ENCODE data around the gene TEX14. TPM values are rescaled to one million over a fixed set of nuclear protein-coding genes. Genes with fewer than 3 reads are reported as not detected.
A peak's percentile ranks its signal among the peaks of the same experiment; 100 is the strongest.

Gene TEX14
- total and polyA plus RNA-seq, 4 donors = 0.16 to 0.24 (median 0.18) TPM; not detected in 1

DNA sequence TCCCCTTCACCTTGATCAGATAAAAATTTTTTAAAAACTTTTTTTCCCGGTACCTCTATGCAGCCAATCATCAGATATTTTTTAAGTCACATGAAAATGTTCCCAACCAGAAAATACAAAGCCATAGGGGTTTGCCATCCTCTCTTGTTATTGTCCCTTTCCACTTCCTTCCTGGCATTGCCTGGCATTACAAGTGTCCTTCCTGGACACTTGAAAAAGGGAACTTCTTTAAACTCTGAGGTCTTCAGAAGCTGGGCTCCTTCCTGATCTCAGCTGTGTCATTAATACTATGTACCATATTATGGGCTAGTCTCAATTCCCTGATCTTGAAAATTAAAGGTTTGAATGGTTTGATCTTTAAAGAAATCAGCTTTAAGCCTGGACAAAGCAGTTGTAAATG is 64.9 kb downstream of the TEX14 start:
- no peak for DNase-seq
- no peaks in the 10 kb centered on the region for H3K36me3 ChIP-seq (ENCODE audit: control insufficient read depth in 1 of 2, insufficient read depth in 2 of 2, low read length in 1 of 2)
- H3K27ac ChIP-seq (ENCODE audit: low read depth in 1 of 2, low read length in 2 of 2) = no peak overlapping the region
- intact Hi-C loops (cut with DNase I) = no loop called here
- H3K4me1 ChIP-seq (ENCODE audit: control insufficient read depth in 1 of 2, insufficient read depth in 2 of 2, low read length in 2 of 2) = no peaks in the 10 kb centered on the region
- WGBS, 2 donors = 80 to 92% methylated on average over 1 of the region's 1 CpG
- ATAC-seq (ENCODE audit: low FRiP score) = no peak
- H3K9me3 ChIP-seq (ENCODE audit: control insufficient read depth, low read length) = no peaks in the 10 kb centered on the region
- H3K27me3 ChIP-seq (ENCODE audit: control insufficient read depth in 1 of 2, insufficient read depth in 2 of 2, low read length in 1 of 2) = peaks cover 0 to 2% of the 10 kb centered on the region in 2 donors
- no peak overlapping the region for H3K4me3 ChIP-seq (ENCODE audit: low read length in 2 of 2)

- Histone ChIP-seq H3K9me3 (ENCODE audit: control insufficient read depth, low read length) (no peaks in the 10 kb centered on the region), H3K4me3 (ENCODE audit: low read length in 2 of 2) (no peak overlapping the region), H3K27me3 (ENCODE audit: control insufficient read depth in 1 of 2, insufficient read depth in 2 of 2, low read length in 1 of 2) (no peaks in the 10 kb centered on the region), H3K4me1 (ENCODE audit: control insufficient read depth in 1 of 2, insufficient read depth in 2 of 2, low read length in 2 of 2) (no peaks in the 10 kb centered on the region), H3K27ac (ENCODE audit: low read depth in 1 of 2, low read length in 2 of 2) (no peak overlapping the region), H3K36me3 (ENCODE audit: control insufficient read depth in 1 of 2, insufficient read depth in 2 of 2, low read length in 1 of 2) (no peaks in the 10 kb centered on the region)
- ATAC-seq (ENCODE audit: low FRiP score) (no peak), DNase-seq (no peak)
- intact Hi-C loops (cut with DNase I) = no loop called here
- 50 to 53% methylated on average over 1 of the region's 1 CpG for WGBS, 2 donors
Observed at GRCh38 chr17:58624751-58625150, 67.1 kb downstream of the TEX14 start.

GRCh38 chr17:58621174-58621573 is 70.7 kb downstream of the TEX14 start:
- intact Hi-C loops (cut with DNase I) = no loop called here
- no peaks in the 10 kb centered on the region for H3K36me3 ChIP-seq (ENCODE audit: control insufficient read depth in 1 of 2, insufficient read depth in 2 of 2, low read length in 1 of 2)
- no peak for ATAC-seq (ENCODE audit: low FRiP score)
- no peaks in the 10 kb centered on the region for H3K4me1 ChIP-seq (ENCODE audit: control insufficient read depth in 1 of 2, insufficient read depth in 2 of 2, low read length in 2 of 2)
- no peaks in the 10 kb centered on the region for H3K9me3 ChIP-seq (ENCODE audit: control insufficient read depth, low read length)
- WGBS, 2 donors = 48 to 81% methylated on average over 3 of the region's 3 CpGs
- H3K27me3 ChIP-seq (ENCODE audit: control insufficient read depth in 1 of 2, insufficient read depth in 2 of 2, low read length in 1 of 2) = no peaks in the 10 kb centered on the region
- H3K27ac ChIP-seq (ENCODE audit: low read depth in 1 of 2, low read length in 2 of 2) = no peak overlapping the region
- DNase-seq = no peak
- no peak overlapping the region for H3K4me3 ChIP-seq (ENCODE audit: low read length in 2 of 2)

DNA sequence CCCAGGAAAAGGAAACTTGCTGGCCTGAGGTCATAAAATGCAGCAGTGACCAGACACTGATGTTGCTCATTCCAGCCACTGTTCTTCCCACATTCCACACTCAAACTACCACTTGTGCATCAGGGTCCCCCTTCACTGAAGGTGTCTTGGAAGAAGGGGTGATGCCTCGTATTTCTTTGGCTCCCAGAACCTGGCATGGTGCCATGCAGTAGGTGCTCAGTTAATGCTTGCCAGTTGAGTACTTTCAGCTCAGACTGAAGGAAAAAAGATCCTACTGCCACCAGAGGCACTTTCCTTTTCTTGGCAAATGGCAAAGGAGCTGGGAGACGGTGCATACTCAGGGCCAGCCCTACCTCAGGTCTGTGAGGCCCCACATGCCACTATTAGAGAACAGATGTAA is 73.5 kb downstream of the TEX14 start:
- DNase-seq = no peak
- no peaks in the 10 kb centered on the region for H3K36me3 ChIP-seq (ENCODE audit: control insufficient read depth in 1 of 2, insufficient read depth in 2 of 2, low read length in 1 of 2)
- no peak overlapping the region for H3K4me3 ChIP-seq (ENCODE audit: low read length in 2 of 2)
- H3K27ac ChIP-seq (ENCODE audit: low read depth in 1 of 2, low read length in 2 of 2) = no peak overlapping the region
- H3K27me3 ChIP-seq (ENCODE audit: control insufficient read depth in 1 of 2, insufficient read depth in 2 of 2, low read length in 1 of 2) = no peaks in the 10 kb centered on the region
- intact Hi-C loops (cut with DNase I) = no loop called here
- WGBS, 2 donors = 52 to 59% methylated on average over 2 of the region's 2 CpGs
- H3K9me3 ChIP-seq (ENCODE audit: control insufficient read depth, low read length) = no peaks in the 10 kb centered on the region
- H3K4me1 ChIP-seq (ENCODE audit: control insufficient read depth in 1 of 2, insufficient read depth in 2 of 2, low read length in 2 of 2) = no peaks in the 10 kb centered on the region
- no peak for ATAC-seq (ENCODE audit: low FRiP score)

- Histone ChIP-seq H3K4me3 (ENCODE audit: low read length in 2 of 2) (no peak overlapping the region), H3K27me3 (ENCODE audit: control insufficient read depth in 1 of 2, insufficient read depth in 2 of 2, low read length in 1 of 2) (no peaks in the 10 kb centered on the region), H3K27ac (ENCODE audit: low read depth in 1 of 2, low read length in 2 of 2) (no peak overlapping the region), H3K4me1 (ENCODE audit: control insufficient read depth in 1 of 2, insufficient read depth in 2 of 2, low read length in 2 of 2) (no peaks in the 10 kb centered on the region), H3K36me3 (ENCODE audit: control insufficient read depth in 1 of 2, insufficient read depth in 2 of 2, low read length in 1 of 2) (no peaks in the 10 kb centered on the region), H3K9me3 (ENCODE audit: control insufficient read depth, low read length) (no peaks in the 10 kb centered on the region)
- intact Hi-C loops (cut with DNase I) = no loop called here
- no peak for DNase-seq
- 70 to 73% methylated on average over 3 of the region's 3 CpGs for WGBS, 2 donors
- ATAC-seq (ENCODE audit: low FRiP score) = no peak
Observed at GRCh38 chr17:58617563-58617962, 74.3 kb downstream of the TEX14 start.

- H3K4me3 ChIP-seq (ENCODE audit: low read length in 2 of 2) = no peak overlapping the region
- intact Hi-C loops (cut with DNase I) = no loop called here
- H3K9me3 ChIP-seq (ENCODE audit: control insufficient read depth, low read length) = no peaks in the 10 kb centered on the region
- no peaks in the 10 kb centered on the region for H3K27me3 ChIP-seq (ENCODE audit: control insufficient read depth in 1 of 2, insufficient read depth in 2 of 2, low read length in 1 of 2)
- no peaks in the 10 kb centered on the region for H3K4me1 ChIP-seq (ENCODE audit: control insufficient read depth in 1 of 2, insufficient read depth in 2 of 2, low read length in 2 of 2)
- ATAC-seq (ENCODE audit: low FRiP score) (no peak), DNase-seq (no peak)
- no peaks in the 10 kb centered on the region for H3K36me3 ChIP-seq (ENCODE audit: control insufficient read depth in 1 of 2, insufficient read depth in 2 of 2, low read length in 1 of 2)
- WGBS, 2 donors = 89 to 92% methylated on average over 5 of the region's 5 CpGs
- H3K27ac ChIP-seq (ENCODE audit: low read depth in 1 of 2, low read length in 2 of 2) = no peak overlapping the region
Observed at GRCh38 chr17:58615768-58616659, 75.8 kb downstream of the TEX14 start.

GRCh38 chr17:58614859-58615459 is 76.9 kb downstream of the TEX14 start:
- intact Hi-C loops (cut with DNase I) = no loop called here
- DNase-seq (no peak), ATAC-seq (ENCODE audit: low FRiP score) (peak; percentile 13)
- H3K36me3 ChIP-seq (ENCODE audit: control insufficient read depth in 1 of 2, insufficient read depth in 2 of 2, low read length in 1 of 2) = no peaks in the 10 kb centered on the region
- H3K4me3 ChIP-seq (ENCODE audit: low read length in 2 of 2) = no peak overlapping the region
- H3K27ac ChIP-seq (ENCODE audit: low read depth in 1 of 2, low read length in 2 of 2) = no peak overlapping the region
- H3K4me1 ChIP-seq (ENCODE audit: control insufficient read depth in 1 of 2, insufficient read depth in 2 of 2, low read length in 2 of 2) = no peaks in the 10 kb centered on the region
- 45 to 52% methylated on average over 7 of the region's 7 CpGs for WGBS, 2 donors
- H3K27me3 ChIP-seq (ENCODE audit: control insufficient read depth in 1 of 2, insufficient read depth in 2 of 2, low read length in 1 of 2) = no peaks in the 10 kb centered on the region
- no peaks in the 10 kb centered on the region for H3K9me3 ChIP-seq (ENCODE audit: control insufficient read depth, low read length)

DNA sequence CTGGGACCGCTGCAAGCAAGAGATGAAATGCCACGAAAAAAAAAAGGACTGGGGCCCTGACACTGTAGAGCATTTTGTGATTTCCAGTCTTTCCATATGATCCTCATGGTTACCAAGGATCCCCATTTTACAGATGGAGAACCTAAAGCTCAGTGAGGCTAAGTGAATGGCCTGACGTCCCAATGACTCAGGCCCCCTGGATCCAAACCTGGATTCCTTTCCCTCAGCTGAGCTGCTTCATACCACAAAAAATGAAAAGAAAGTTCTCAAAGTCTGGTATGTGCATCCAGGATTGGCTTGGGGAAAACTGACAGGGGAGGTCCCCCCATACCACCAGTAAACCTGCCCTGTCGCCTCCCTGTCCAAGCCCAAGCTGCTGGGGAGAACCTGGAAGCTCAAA is 80.5 kb downstream of the TEX14 start:
- no peak for DNase-seq
- H3K4me1 ChIP-seq (ENCODE audit: control insufficient read depth in 1 of 2, insufficient read depth in 2 of 2, low read length in 2 of 2) = no peaks in the 10 kb centered on the region
- no peaks in the 10 kb centered on the region for H3K27me3 ChIP-seq (ENCODE audit: control insufficient read depth in 1 of 2, insufficient read depth in 2 of 2, low read length in 1 of 2)
- H3K9me3 ChIP-seq (ENCODE audit: control insufficient read depth, low read length) = no peaks in the 10 kb centered on the region
- intact Hi-C loops (cut with DNase I) = no loop called here
- 80 to 83% methylated on average over 4 of the region's 4 CpGs for WGBS, 2 donors
- ATAC-seq (ENCODE audit: low FRiP score) = no peak
- H3K27ac ChIP-seq (ENCODE audit: low read depth in 1 of 2, low read length in 2 of 2) = no peak overlapping the region
- no peak overlapping the region for H3K4me3 ChIP-seq (ENCODE audit: low read length in 2 of 2)
- no peaks in the 10 kb centered on the region for H3K36me3 ChIP-seq (ENCODE audit: control insufficient read depth in 1 of 2, insufficient read depth in 2 of 2, low read length in 1 of 2)

- H3K36me3 ChIP-seq (ENCODE audit: control insufficient read depth in 1 of 2, insufficient read depth in 2 of 2, low read length in 1 of 2) = no peaks in the 10 kb centered on the region
- no peak for ATAC-seq (ENCODE audit: low FRiP score)
- H3K27me3 ChIP-seq (ENCODE audit: control insufficient read depth in 1 of 2, insufficient read depth in 2 of 2, low read length in 1 of 2) = no peaks in the 10 kb centered on the region
- no peaks in the 10 kb centered on the region for H3K4me1 ChIP-seq (ENCODE audit: control insufficient read depth in 1 of 2, insufficient read depth in 2 of 2, low read length in 2 of 2)
- WGBS, 2 donors = 90 to 91% methylated on average over 4 of the region's 4 CpGs
- H3K4me3 ChIP-seq (ENCODE audit: low read length in 2 of 2) = no peak overlapping the region
- intact Hi-C loops (cut with DNase I) = no loop called here
- no peak overlapping the region for H3K27ac ChIP-seq (ENCODE audit: low read depth in 1 of 2, low read length in 2 of 2)
- H3K9me3 ChIP-seq (ENCODE audit: control insufficient read depth, low read length) = no peaks in the 10 kb centered on the region
- no peak for DNase-seq
Observed at GRCh38 chr17:58606934-58607333, 84.9 kb downstream of the TEX14 start.

Data from aorta (tissue), 5 donors.